Duodenal mucosa (tissue), 2 donors: ENCODE measurements around the gene GYPB.
"Not testable (repeated sequence)": the region's sequence is repeated elsewhere in the genome, so short reads cannot be mapped to it uniquely, and the experiment has no call there.

Experiments used
- H3K27ac ChIP-seq: one replicate; pipeline ENCODE4 v1.7.0; 2013; ENCODE audit warnings: low read depth, low read length
- H3K27me3 ChIP-seq, 2 donors: one replicate each; pipeline ENCODE4 v1.7.0; 2013; ENCODE audit warnings: low read length in 2 of 2, control low read depth in 1 of 2; ENCODE audit not compliant: insufficient read depth in 2 of 2, control insufficient read depth in 1 of 2
- H3K36me3 ChIP-seq, 2 donors: one replicate each; pipeline ENCODE4 v1.7.0; 2013; ENCODE audit warnings: low read length in 2 of 2, control low read depth in 1 of 2; ENCODE audit not compliant: insufficient read depth in 2 of 2, control insufficient read depth in 1 of 2
- H3K4me1 ChIP-seq, 2 donors: one replicate each; pipeline ENCODE4 v1.7.0; 2013; ENCODE audit warnings: low read length in 2 of 2, control low read depth in 1 of 2; ENCODE audit not compliant: insufficient read depth in 2 of 2, control insufficient read depth in 1 of 2
- H3K4me3 ChIP-seq, 2 donors: one replicate each; pipeline ENCODE4 v1.7.0; 2013; ENCODE audit warnings: low read length in 2 of 2, low read depth in 1 of 2
- H3K9ac ChIP-seq, 2 donors: one replicate each; pipeline ENCODE4 v1.7.0; 2013; ENCODE audit warnings: low read length in 2 of 2, low read depth in 1 of 2
- H3K9me3 ChIP-seq, 2 donors: one replicate each; pipeline ENCODE4 v1.7.0; 2013; ENCODE audit warnings: low read length in 2 of 2, control low read depth in 1 of 2; ENCODE audit not compliant: control insufficient read depth in 1 of 2

GYPB gene

GRCh38 chr4:144031875-144032274, 12.7 kb upstream of the GYPB start:
- H3K9me3 ChIP-seq, H3K9ac ChIP-seq, H3K4me1 ChIP-seq, H3K4me3 ChIP-seq, H3K27me3 ChIP-seq, H3K27ac ChIP-seq, H3K36me3 ChIP-seq: not testable (repeated sequence)

GRCh38 chr4:144031369-144031768, 12.2 kb upstream of the GYPB start:
- H3K9ac ChIP-seq, H3K27me3 ChIP-seq, H3K4me3 ChIP-seq, H3K36me3 ChIP-seq, H3K4me1 ChIP-seq, H3K9me3 ChIP-seq, H3K27ac ChIP-seq: not testable (repeated sequence)

GRCh38 chr4:144030708-144031107, 11.5 kb upstream of the GYPB start:
- H3K27ac ChIP-seq, H3K36me3 ChIP-seq, H3K4me1 ChIP-seq, H3K9me3 ChIP-seq, H3K27me3 ChIP-seq, H3K4me3 ChIP-seq, H3K9ac ChIP-seq: not testable (repeated sequence)

- not testable (repeated sequence) for H3K9ac ChIP-seq, H3K27ac ChIP-seq, H3K4me3 ChIP-seq, H3K4me1 ChIP-seq, H3K9me3 ChIP-seq, H3K36me3 ChIP-seq, H3K27me3 ChIP-seq
These were observed 7.5 kb upstream of the GYPB start for GRCh38 chr4:144026682-144027081.

GRCh38 chr4:144024399-144025053, 5.3 kb upstream of the GYPB start:
- H3K27me3 ChIP-seq, H3K36me3 ChIP-seq, H3K9me3 ChIP-seq, H3K9ac ChIP-seq, H3K4me3 ChIP-seq, H3K4me1 ChIP-seq, H3K27ac ChIP-seq: not testable (repeated sequence)

GRCh38 chr4:144022772-144023400, 3.7 kb upstream of the GYPB start:
- not testable (repeated sequence) for H3K9ac ChIP-seq, H3K27ac ChIP-seq, H3K4me1 ChIP-seq, H3K4me3 ChIP-seq, H3K27me3 ChIP-seq, H3K9me3 ChIP-seq, H3K36me3 ChIP-seq

- not testable (repeated sequence) for H3K4me3 ChIP-seq, H3K9ac ChIP-seq, H3K9me3 ChIP-seq, H3K27me3 ChIP-seq, H3K36me3 ChIP-seq, H3K27ac ChIP-seq, H3K4me1 ChIP-seq
These were observed 2.3 kb upstream of the GYPB start for GRCh38 chr4:144021336-144021990.

GRCh38 chr4:144018223-144019000, 768 bp downstream of the GYPB start:
- H3K9me3 ChIP-seq, H3K36me3 ChIP-seq, H3K27ac ChIP-seq, H3K27me3 ChIP-seq, H3K4me3 ChIP-seq, H3K9ac ChIP-seq, H3K4me1 ChIP-seq: not testable (repeated sequence)

- H3K36me3 ChIP-seq, H3K4me1 ChIP-seq, H3K27ac ChIP-seq, H3K9ac ChIP-seq, H3K4me3 ChIP-seq, H3K9me3 ChIP-seq, H3K27me3 ChIP-seq: not testable (repeated sequence)
These were observed 1.9 kb downstream of the GYPB start for GRCh38 chr4:144017271-144017670.

GRCh38 chr4:144016057-144016605, 3.0 kb downstream of the GYPB start:
- not testable (repeated sequence) for H3K4me1 ChIP-seq, H3K4me3 ChIP-seq, H3K27me3 ChIP-seq, H3K9me3 ChIP-seq, H3K27ac ChIP-seq, H3K9ac ChIP-seq, H3K36me3 ChIP-seq
